ENCODE results near the gene ENPP1. TPM values are rescaled to one million over a fixed set of nuclear protein-coding genes. Genes with fewer than 3 reads are reported as not detected.

ENPP1 gene
- total RNA-seq, 2 donors from 2014 or later: 13.5 to 13.6 TPM

GRCh38 chr6:131822119-131822518 is 14.3 kb downstream of the ENPP1 start:
- no peak for DNase-seq (ENCODE audit: low spot score)
- intact Hi-C loops (cut with DNase I): no loop called here

GRCh38 chr6:131823276-131823902 is 15.6 kb downstream of the ENPP1 start:
- intact Hi-C loops (cut with DNase I): no loop called here
- no peak for DNase-seq (ENCODE audit: low spot score)

GRCh38 chr6:131825946-131826345 is 18.1 kb downstream of the ENPP1 start:
- intact Hi-C loops (cut with DNase I): no loop called here
- no peak for DNase-seq (ENCODE audit: low spot score)

GRCh38 chr6:131828080-131828479 is 20.3 kb downstream of the ENPP1 start:
- intact Hi-C loops (cut with DNase I): no loop called here
- DNase-seq (ENCODE audit: low spot score): no peak

GRCh38 chr6:131828951-131829350 is 21.1 kb downstream of the ENPP1 start:
- intact Hi-C loops (cut with DNase I): no loop called here
- DNase-seq (ENCODE audit: low spot score): no peak

GRCh38 chr6:131831392-131831791 is 23.6 kb downstream of the ENPP1 start:
- intact Hi-C loops (cut with DNase I): no loop called here
- no peak for DNase-seq (ENCODE audit: low spot score)

- DNase-seq (ENCODE audit: low spot score): no peak
- intact Hi-C loops (cut with DNase I): no loop called here
These were observed 24.1 kb downstream of the ENPP1 start for GRCh38 chr6:131831886-131832285.

GRCh38 chr6:131832363-131832762 is 24.5 kb downstream of the ENPP1 start:
- intact Hi-C loops (cut with DNase I): no loop called here
- DNase-seq (ENCODE audit: low spot score): no peak

- DNase-seq (ENCODE audit: low spot score): no peak
These were observed 30.2 kb downstream of the ENPP1 start for GRCh38 chr6:131838051-131838450.

GRCh38 chr6:131839388-131839787 is 31.6 kb downstream of the ENPP1 start:
- no peak for DNase-seq (ENCODE audit: low spot score)
- intact Hi-C loops (cut with DNase I): no loop called here

More at GRCh38 chr6:131838051-131838450, 30.2 kb downstream of the ENPP1 start:
- intact Hi-C loops (cut with DNase I): no loop called here

- intact Hi-C loops (cut with DNase I): no loop called here
- DNase-seq (ENCODE audit: low spot score): no peak
These were observed 32.6 kb downstream of the ENPP1 start for GRCh38 chr6:131840441-131840840.

GRCh38 chr6:131840936-131841583 is 33.2 kb downstream of the ENPP1 start:
- no peak for DNase-seq (ENCODE audit: low spot score)
- intact Hi-C loops (cut with DNase I): no loop called here

- no peak for DNase-seq (ENCODE audit: low spot score)
- intact Hi-C loops (cut with DNase I): no loop called here
These were observed 35.9 kb downstream of the ENPP1 start for GRCh38 chr6:131843768-131844167.

GRCh38 chr6:131844243-131844841 is 36.5 kb downstream of the ENPP1 start:
- DNase-seq (ENCODE audit: low spot score): no peak
- intact Hi-C loops (cut with DNase I): no loop called here

- intact Hi-C loops (cut with DNase I): no loop called here
- DNase-seq (ENCODE audit: low spot score): no peak
These were observed 38.3 kb downstream of the ENPP1 start for GRCh38 chr6:131846023-131846663.

GRCh38 chr6:131846905-131847304 is 39.1 kb downstream of the ENPP1 start:
- DNase-seq (ENCODE audit: low spot score): no peak
- intact Hi-C loops (cut with DNase I): no loop called here

- intact Hi-C loops (cut with DNase I): no loop called here
- no peak for DNase-seq (ENCODE audit: low spot score)
These were observed 42.0 kb downstream of the ENPP1 start for GRCh38 chr6:131849799-131850198.

- DNase-seq (ENCODE audit: low spot score): no peak
- intact Hi-C loops (cut with DNase I): no loop called here
These were observed 43.4 kb downstream of the ENPP1 start for GRCh38 chr6:131851049-131851769.

- no peak for DNase-seq (ENCODE audit: low spot score)
- intact Hi-C loops (cut with DNase I): no loop called here
These were observed 44.4 kb downstream of the ENPP1 start for GRCh38 chr6:131852200-131852599.

GRCh38 chr6:131854803-131855202 is 47.0 kb downstream of the ENPP1 start:
- intact Hi-C loops (cut with DNase I): no loop called here
- no peak for DNase-seq (ENCODE audit: low spot score)

All from posterior vena cava (tissue), 2 donors.